ENCODE data around the gene CCR4.
"Not testable (repeated sequence)": the region's sequence is repeated elsewhere in the genome, so short reads cannot be mapped to it uniquely, and the experiment has no call there.

CCR4 gene

GRCh38 chr3:32951410-32951811, at the start of gene CCR4:
Gene CCR4, plus strand, starts transcription at chr3:32951644. Its CDS starts 1,779 bp downstream, at chr3:32953423.
- Histone ChIP-seq H3K27me3 (ENCODE audit: control insufficient read depth, insufficient read depth, low read length) (no peaks in the 10 kb centered on the region), H3K9ac (ENCODE audit: low read depth, low read length) (no peak within 1 kb of the TSS), H3K36me3 (ENCODE audit: control insufficient read depth, insufficient read depth, low read length) (no peaks in the 10 kb centered on the region), H3K4me1 (ENCODE audit: control insufficient read depth, insufficient read depth, low read length) (no peaks in the 10 kb centered on the region), H3K9me3 (ENCODE audit: control insufficient read depth, insufficient read depth, low read length) (no peaks in the 10 kb centered on the region), H3K27ac (ENCODE audit: low read depth, low read length) (no peak within 1 kb of the TSS), H3K4me3 (ENCODE audit: low read depth, low read length) (no peak within 1 kb of the TSS)

- H3K4me1 ChIP-seq (ENCODE audit: control insufficient read depth, insufficient read depth, low read length), result not testable (repeated sequence)
- peak overlapping the region; percentile 35; the same call in 1 of the 2 replicates for H3K4me3 ChIP-seq (ENCODE audit: low read depth, low read length)
Measured at GRCh38 chr3:32902887-32903371, 48.5 kb upstream of the CCR4 start.

GRCh38 chr3:32903953-32904352, 47.5 kb upstream of the CCR4 start:
- Histone ChIP-seq H3K4me1 (ENCODE audit: control insufficient read depth, insufficient read depth, low read length) (no peaks in the 10 kb centered on the region), H3K36me3 (ENCODE audit: control insufficient read depth, insufficient read depth, low read length) (0 out of 2 replicates have a peak, but pooled peaks cover 4% of the 10 kb centered on the region), H3K9me3 (ENCODE audit: control insufficient read depth, insufficient read depth, low read length) (no peaks in the 10 kb centered on the region), H3K9ac (ENCODE audit: low read depth, low read length) (no peak overlapping the region), H3K27me3 (ENCODE audit: control insufficient read depth, insufficient read depth, low read length) (no peaks in the 10 kb centered on the region), H3K4me3 (ENCODE audit: low read depth, low read length) (no peak overlapping the region), H3K27ac (ENCODE audit: low read depth, low read length) (no peak overlapping the region)

More at GRCh38 chr3:32902887-32903371, 48.5 kb upstream of the CCR4 start:
- not testable (repeated sequence) for H3K9me3 ChIP-seq (ENCODE audit: control insufficient read depth, insufficient read depth, low read length); H3K27ac ChIP-seq (ENCODE audit: low read depth, low read length); H3K9ac ChIP-seq (ENCODE audit: low read depth, low read length); H3K27me3 ChIP-seq (ENCODE audit: control insufficient read depth, insufficient read depth, low read length)
- peaks cover 12% of the 10 kb centered on the region for H3K36me3 ChIP-seq (ENCODE audit: control insufficient read depth, insufficient read depth, low read length)

- Histone ChIP-seq H3K36me3 (ENCODE audit: control insufficient read depth, insufficient read depth, low read length) (no peaks in the 10 kb centered on the region), H3K9ac (ENCODE audit: low read depth, low read length) (no peak overlapping the region), H3K9me3 (ENCODE audit: control insufficient read depth, insufficient read depth, low read length) (no peaks in the 10 kb centered on the region), H3K4me3 (ENCODE audit: low read depth, low read length) (no peak overlapping the region), H3K27me3 (ENCODE audit: control insufficient read depth, insufficient read depth, low read length) (no peaks in the 10 kb centered on the region), H3K4me1 (ENCODE audit: control insufficient read depth, insufficient read depth, low read length) (no peaks in the 10 kb centered on the region), H3K27ac (ENCODE audit: low read depth, low read length) (no peak overlapping the region)
Measured at GRCh38 chr3:32909999-32910398, 41.4 kb upstream of the CCR4 start.

GRCh38 chr3:32910954-32911353, 40.5 kb upstream of the CCR4 start:
- H3K9ac ChIP-seq (ENCODE audit: low read depth, low read length), result no peak overlapping the region
- H3K36me3 ChIP-seq (ENCODE audit: control insufficient read depth, insufficient read depth, low read length), result no peaks in the 10 kb centered on the region
- no peaks in the 10 kb centered on the region for H3K9me3 ChIP-seq (ENCODE audit: control insufficient read depth, insufficient read depth, low read length)

GRCh38 chr3:32912046-32912445, 39.4 kb upstream of the CCR4 start:
- Histone ChIP-seq H3K27me3 (ENCODE audit: control insufficient read depth, insufficient read depth, low read length) (no peaks in the 10 kb centered on the region), H3K27ac (ENCODE audit: low read depth, low read length) (no peak overlapping the region), H3K4me1 (ENCODE audit: control insufficient read depth, insufficient read depth, low read length) (no peaks in the 10 kb centered on the region)

More at GRCh38 chr3:32910954-32911353, 40.5 kb upstream of the CCR4 start:
- H3K27me3 ChIP-seq (ENCODE audit: control insufficient read depth, insufficient read depth, low read length), result no peaks in the 10 kb centered on the region
- H3K27ac ChIP-seq (ENCODE audit: low read depth, low read length), result no peak overlapping the region
- no peak overlapping the region for H3K4me3 ChIP-seq (ENCODE audit: low read depth, low read length)
- H3K4me1 ChIP-seq (ENCODE audit: control insufficient read depth, insufficient read depth, low read length), result no peaks in the 10 kb centered on the region

GRCh38 chr3:32913790-32914446, 37.5 kb upstream of the CCR4 start:
- Histone ChIP-seq H3K36me3 (ENCODE audit: control insufficient read depth, insufficient read depth, low read length) (no peaks in the 10 kb centered on the region), H3K9me3 (ENCODE audit: control insufficient read depth, insufficient read depth, low read length) (no peaks in the 10 kb centered on the region; the same call in 1 of the 2 replicates), H3K27ac (ENCODE audit: low read depth, low read length) (no peak overlapping the region), H3K9ac (ENCODE audit: low read depth, low read length) (no peak overlapping the region), H3K4me3 (ENCODE audit: low read depth, low read length) (no peak overlapping the region), H3K4me1 (ENCODE audit: control insufficient read depth, insufficient read depth, low read length) (no peaks in the 10 kb centered on the region), H3K27me3 (ENCODE audit: control insufficient read depth, insufficient read depth, low read length) (no peaks in the 10 kb centered on the region)

More at GRCh38 chr3:32912046-32912445, 39.4 kb upstream of the CCR4 start:
- no peaks in the 10 kb centered on the region for H3K36me3 ChIP-seq (ENCODE audit: control insufficient read depth, insufficient read depth, low read length)
- H3K9me3 ChIP-seq (ENCODE audit: control insufficient read depth, insufficient read depth, low read length), result no peaks in the 10 kb centered on the region; the same call in 1 of the 2 replicates
- no peak overlapping the region for H3K4me3 ChIP-seq (ENCODE audit: low read depth, low read length)
- no peak overlapping the region for H3K9ac ChIP-seq (ENCODE audit: low read depth, low read length)

- Histone ChIP-seq H3K4me1 (ENCODE audit: control insufficient read depth, insufficient read depth, low read length) (no peaks in the 10 kb centered on the region), H3K27me3 (ENCODE audit: control insufficient read depth, insufficient read depth, low read length) (no peaks in the 10 kb centered on the region), H3K36me3 (ENCODE audit: control insufficient read depth, insufficient read depth, low read length) (no peaks in the 10 kb centered on the region), H3K9me3 (ENCODE audit: control insufficient read depth, insufficient read depth, low read length) (no peaks in the 10 kb centered on the region; the same call in 1 of the 2 replicates), H3K27ac (ENCODE audit: low read depth, low read length) (no peak overlapping the region), H3K9ac (ENCODE audit: low read depth, low read length) (no peak overlapping the region), H3K4me3 (ENCODE audit: low read depth, low read length) (no peak overlapping the region)
Measured at GRCh38 chr3:32919920-32920319, 31.5 kb upstream of the CCR4 start.

GRCh38 chr3:32922078-32922477, 29.4 kb upstream of the CCR4 start:
- Histone ChIP-seq H3K27ac (ENCODE audit: low read depth, low read length) (no peak overlapping the region), H3K9me3 (ENCODE audit: control insufficient read depth, insufficient read depth, low read length) (no peaks in the 10 kb centered on the region; the same call in 1 of the 2 replicates), H3K4me1 (ENCODE audit: control insufficient read depth, insufficient read depth, low read length) (no peaks in the 10 kb centered on the region), H3K36me3 (ENCODE audit: control insufficient read depth, insufficient read depth, low read length) (no peaks in the 10 kb centered on the region), H3K9ac (ENCODE audit: low read depth, low read length) (no peak overlapping the region), H3K27me3 (ENCODE audit: control insufficient read depth, insufficient read depth, low read length) (no peaks in the 10 kb centered on the region), H3K4me3 (ENCODE audit: low read depth, low read length) (no peak overlapping the region)

GRCh38 chr3:32930161-32930560, 21.3 kb upstream of the CCR4 start:
- H3K27ac ChIP-seq (ENCODE audit: low read depth, low read length), result no peak overlapping the region
- H3K9me3 ChIP-seq (ENCODE audit: control insufficient read depth, insufficient read depth, low read length), result no peaks in the 10 kb centered on the region
- no peaks in the 10 kb centered on the region for H3K36me3 ChIP-seq (ENCODE audit: control insufficient read depth, insufficient read depth, low read length)
- no peaks in the 10 kb centered on the region for H3K4me1 ChIP-seq (ENCODE audit: control insufficient read depth, insufficient read depth, low read length)
- H3K4me3 ChIP-seq (ENCODE audit: low read depth, low read length), result no peak overlapping the region
- no peaks in the 10 kb centered on the region for H3K27me3 ChIP-seq (ENCODE audit: control insufficient read depth, insufficient read depth, low read length)
- H3K9ac ChIP-seq (ENCODE audit: low read depth, low read length), result no peak overlapping the region

- not testable (repeated sequence) for H3K9ac ChIP-seq (ENCODE audit: low read depth, low read length); H3K27ac ChIP-seq (ENCODE audit: low read depth, low read length); H3K27me3 ChIP-seq (ENCODE audit: control insufficient read depth, insufficient read depth, low read length); H3K36me3 ChIP-seq (ENCODE audit: control insufficient read depth, insufficient read depth, low read length); H3K9me3 ChIP-seq (ENCODE audit: control insufficient read depth, insufficient read depth, low read length); H3K4me1 ChIP-seq (ENCODE audit: control insufficient read depth, insufficient read depth, low read length); H3K4me3 ChIP-seq (ENCODE audit: low read depth, low read length)
Measured at GRCh38 chr3:32931273-32931672, 20.2 kb upstream of the CCR4 start.
